GM19324 (cell line): Measurements from ENCODE around the gene ABHD17A.

Experiments used
- ATAC-seq: cut with Tn5 transposase; IDR thresholded peaks from one replicate; pipeline ENCODE4 v1.9.1; 2021; ENCODE audit warnings: mild to moderate bottlenecking, moderate library complexity; ENCODE audit not compliant: unreplicated experiment, low FRiP score

ABHD17A gene

GRCh38 chr19:1885398-1886119, at the start of gene ABHD17A:
Gene ABHD17A, minus strand, starts transcription at chr19:1885496. Its CDS starts 3,930 bp downstream, at chr19:1881566.
- ATAC-seq, result peak; percentile 81

GRCh38 chr19:1933942-1934341, 48.6 kb upstream of the ABHD17A start:
- no peak for ATAC-seq

- no peak for ATAC-seq
These were observed 47.9 kb upstream of the ABHD17A start for GRCh38 chr19:1933244-1933643.

GRCh38 chr19:1932395-1932794, 47.1 kb upstream of the ABHD17A start:
- ATAC-seq, result no peak

GRCh38 chr19:1931445-1931844, 46.1 kb upstream of the ABHD17A start:
- no peak for ATAC-seq

GRCh38 chr19:1929021-1929742, 43.9 kb upstream of the ABHD17A start:
- peak; percentile 66 for ATAC-seq

- no peak for ATAC-seq
These were observed 40.2 kb upstream of the ABHD17A start for GRCh38 chr19:1925544-1925943.

GRCh38 chr19:1924320-1924961, 39.1 kb upstream of the ABHD17A start:
- no peak for ATAC-seq

GRCh38 chr19:1923319-1923718, 38.0 kb upstream of the ABHD17A start:
- no peak for ATAC-seq

- ATAC-seq, result no peak
These were observed 37.5 kb upstream of the ABHD17A start for GRCh38 chr19:1922803-1923202.

- no peak for ATAC-seq
These were observed 36.5 kb upstream of the ABHD17A start for GRCh38 chr19:1921825-1922224.

- no peak for ATAC-seq
These were observed 36.0 kb upstream of the ABHD17A start for GRCh38 chr19:1921326-1921725.

GRCh38 chr19:1920644-1921043, 35.3 kb upstream of the ABHD17A start:
- ATAC-seq, result no peak

- ATAC-seq, result no peak
These were observed 33.7 kb upstream of the ABHD17A start for GRCh38 chr19:1918975-1919374.

- ATAC-seq, result no peak
These were observed 32.6 kb upstream of the ABHD17A start for GRCh38 chr19:1917926-1918325.

- ATAC-seq, result no peak
These were observed 31.9 kb upstream of the ABHD17A start for GRCh38 chr19:1917146-1917545.

GRCh38 chr19:1914826-1915341, 29.6 kb upstream of the ABHD17A start:
- no peak for ATAC-seq

GRCh38 chr19:1913781-1914577, 28.7 kb upstream of the ABHD17A start:
- no peak for ATAC-seq

- ATAC-seq, result no peak
These were observed 27.6 kb upstream of the ABHD17A start for GRCh38 chr19:1912760-1913505.

- no peak for ATAC-seq
These were observed 26.7 kb upstream of the ABHD17A start for GRCh38 chr19:1911995-1912394.
